K562 (cell line): ENCODE measurements around the gene ADD1. TPM values are rescaled to one million over a fixed set of nuclear protein-coding genes. Genes with fewer than 3 reads are reported as not detected.

Experiments used
- BRD4 ChIP-seq: fragments of 200-600 bp; sonication (generic); IDR thresholded peaks from 2 replicates; pipeline ENCODE4 v1.6.1; 2017; ENCODE audit warnings: inconsistent platforms
- CEBPZ ChIP-seq: fragments of 150-350 bp; IDR thresholded peaks from 2 replicates; pipeline ENCODE4 v1.6.1; 2014; ENCODE audit warnings: low read depth, mild to moderate bottlenecking, low read length, borderline replicate concordance
- CXXC5 ChIP-seq: fragments of 250-450 bp; sonication (Bioruptor Pico); IDR thresholded peaks from 2 replicates; pipeline ENCODE4 v1.8.0; 2022; ENCODE audit warnings: inconsistent platforms, mild to moderate bottlenecking, moderate library complexity
- ELK1 ChIP-seq: sonication (generic); formaldehyde crosslinking; IDR thresholded peaks from 2 replicates; pipeline ENCODE4 v1.8.1; 2022; ENCODE audit warnings: missing genetic modification reagents
- GABPB1 ChIP-seq: sonication (generic); formaldehyde crosslinking; IDR thresholded peaks from 2 replicates; pipeline ENCODE4 v1.8.0; 2022; ENCODE audit warnings: mild to moderate bottlenecking, missing genetic modification reagents
- HMGN3 ChIP-seq: IDR thresholded peaks from 2 replicates; pipeline ENCODE4 v1.6.1; 2011; ENCODE audit warnings: borderline replicate concordance, low read depth, mild to moderate bottlenecking, mixed read lengths, low read length; ENCODE audit not compliant: insufficient read length; ENCODE audit errors: extremely low read depth
- PKNOX1 ChIP-seq: fragments of 450-650 bp; IDR thresholded peaks from 2 replicates; pipeline ENCODE4 v1.6.1; 2016
- POLR2AphosphoS5 ChIP-seq: IDR thresholded peaks from 2 replicates; pipeline ENCODE4 v1.6.1; 2011; ENCODE audit warnings: mild to moderate bottlenecking, low read depth, low read length, moderate library complexity; ENCODE audit not compliant: control insufficient read depth, insufficient read depth
- SIN3B ChIP-seq: fragments of 450-650 bp; IDR thresholded peaks from 2 replicates; pipeline ENCODE4 v1.6.1; 2017; ENCODE audit warnings: low read depth, mild to moderate bottlenecking, moderate library complexity
- TBL1XR1 ChIP-seq, 2 experiments: IDR thresholded peaks; 2 replicates each; pipeline ENCODE4 v1.6.1; 2012; ENCODE audit warnings: improper control_type of control experiment in 2 of 2, low read length in 2 of 2, mild to moderate bottlenecking in 1 of 2
- YBX1 ChIP-seq: fragments of 450-650 bp; IDR thresholded peaks from 2 replicates; pipeline ENCODE4 v1.7.1; 2016; ENCODE audit warnings: mild to moderate bottlenecking
- ZNF318 ChIP-seq, 2 experiments: fragments of 450-650 bp; IDR thresholded peaks; 2 replicates each; pipeline ENCODE4 v1.6.1; 2016; ENCODE audit warnings: mild to moderate bottlenecking in 2 of 2, borderline replicate concordance in 1 of 2, low read depth in 1 of 2, moderate library complexity in 1 of 2
- polyA plus RNA-seq, 8 experiments: library from polyadenylated mRNA; depleted of rRNA in 4 of 8; stranded (reverse) in 5 of 8; unstranded in 3 of 8; fragments of >200 nt; fragmentation: Nextera tagmentation in 2 of 8; fragmentation: Illumina TruSeq in 1 of 8; extraction: Ambion mirVana in 2 of 8; extraction: Trizol in 1 of 8; gene quantifications; 2 replicates each; pipeline versions ENCODE4 v1.2.1 to v1.2.3, GENCODE V29; 2011 to 2014; ENCODE audit warnings: inconsistent platforms in 1 of 8, missing spikeins in 1 of 8
- total RNA-seq, 7 experiments: library from RNA; depleted of rRNA in 6 of 7; stranded (reverse); fragments of >200 nt in 6 of 7; fragmentation: Illumina TruSeq in 2 of 7; extraction: Trizol in 2 of 7; gene quantifications; 2 replicates each; pipeline versions ENCODE4 v1.2.1 to v1.2.3, GENCODE V29; 2011 to 2021; ENCODE audit warnings: low replicate concordance in 1 of 7

The ADD1 gene
- total and polyA plus RNA-seq, 9 of the 15 experiments (the other 6 are each of a cell fraction or from before 2014, with no cell fraction given), result 17.5 to 153 (median 74.0) TPM

- TF ChIP-seq PKNOX1 (no peak), CXXC5 (CRISPR knock-in tag) (peak; percentile 79), CEBPZ (no peak), SIN3B (peak; percentile 83), TBL1XR1 (IDR thresholded peaks at IDR 0.05; ENCODE audit: low read length in 2 of 2) (no peak; a peak in 1 of 4 replicates), POLR2AphosphoS5 (peak; percentile 84), HMGN3 (no peak), ZNF318 (IDR thresholded peaks at IDR 0.05; ENCODE audit: borderline replicate concordance in 1 of 2, low read depth in 1 of 2) (no peak), BRD4 (no peak), YBX1 (no peak), GABPB1 (CRISPR knock-in tag) (peak; percentile 96), ELK1 (CRISPR knock-in tag) (no peak)
Measured at GRCh38 chr4:2934813-2935761, 91.4 kb downstream of the ADD1 start (continued).
